Stimulated activated naive CD8-positive, alpha-beta T cell treated with anti-CD3 and anti-CD28 coated beads, Interleukin-15, amount 100 ng/mL, for 72 hours (primary cell): ENCODE data around the gene STYXL2.

Experiments used
- ATAC-seq: fragments of 150-1000 bp; cut with Tn5 transposase; 2 replicates; pipeline ENCODE4 v1.10.0; 2021; ENCODE audit warnings: mild to moderate bottlenecking, moderate library complexity
- DNase-seq, 2 donors: peaks; one replicate each; pipeline ENCODE4 v3.0.0; 2021 to 2022
- H3K27ac Mint-ChIP-seq, 2 donors: one replicate each; pipeline ENCODE4 v1.8.0; 2022; ENCODE audit warnings: mild to moderate bottlenecking in 2 of 2, mixed read lengths in 2 of 2, moderate library complexity in 2 of 2
- H3K27me3 Mint-ChIP-seq: one replicate; pipeline ENCODE4 v1.8.0; 2022; ENCODE audit warnings: mixed read lengths
- H3K4me1 Mint-ChIP-seq: one replicate; pipeline ENCODE4 v1.8.0; 2022; ENCODE audit warnings: mild to moderate bottlenecking, mixed read lengths
- H3K4me3 Mint-ChIP-seq, 2 donors: one replicate each; pipeline ENCODE4 v1.8.0; 2022; ENCODE audit warnings: mild to moderate bottlenecking in 2 of 2, mixed read lengths in 2 of 2, moderate library complexity in 1 of 2
- H3K9me3 Mint-ChIP-seq, 2 donors: one replicate each; pipeline ENCODE4 v1.8.0; 2022; ENCODE audit warnings: mixed read lengths in 2 of 2

STYXL2 gene

GRCh38 chr1:167090314-167090942 lies 3.4 kb upstream of the STYXL2 start, which contains the start of gene GPA33:
TSS of gene GPA33 (minus strand) at chr1:167090377. CDS start at chr1:167090287, 90 bp downstream.
- DNase-seq (peak in 1 of 2 donors; percentile 13), ATAC-seq (peak; percentile 78)
- peak within 1 kb of the TSS; percentile 98 for H3K27ac Mint-ChIP-seq
- peaks cover 32% of the 10 kb centered on the region for H3K4me1 Mint-ChIP-seq
- no peaks in the 10 kb centered on the region for H3K9me3 Mint-ChIP-seq
- H3K27me3 Mint-ChIP-seq = no peaks in the 10 kb centered on the region
- peak within 1 kb of the TSS; percentile 32 to 34 for H3K4me3 Mint-ChIP-seq

DNA sequence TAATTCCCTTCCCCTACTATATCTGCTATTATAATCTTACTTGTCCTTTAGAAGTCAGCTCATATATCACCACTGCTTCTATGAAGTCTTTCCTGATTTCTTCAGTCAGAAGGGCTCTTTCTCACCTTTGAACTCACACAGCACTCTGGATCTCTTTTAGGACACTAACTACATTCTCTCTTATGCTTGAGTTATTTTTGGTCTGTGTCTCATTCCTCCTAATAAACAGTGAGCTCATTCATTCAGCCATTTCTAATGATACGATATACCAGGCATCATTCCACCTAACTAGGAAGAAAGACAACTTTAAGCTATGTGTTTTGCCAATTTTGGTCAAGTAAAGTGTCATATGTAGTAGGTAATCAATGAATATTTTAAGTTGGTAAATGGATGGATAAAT lies 1.2 kb upstream of the STYXL2 start:
- Mint-ChIP-seq H3K9me3 (peaks cover 0 to 9% of the 10 kb centered on the region in 2 donors), H3K27ac (no peak overlapping the region), H3K4me3 (no peak overlapping the region), H3K4me1 (peaks cover 32% of the 10 kb centered on the region), H3K27me3 (no peaks in the 10 kb centered on the region)
- DNase-seq (no peak), ATAC-seq (no peak)

GRCh38 chr1:167094690-167095089 lies 815 bp downstream of the STYXL2 start:
- Mint-ChIP-seq H3K4me3 (no peak overlapping the region), H3K27ac (no peak overlapping the region), H3K27me3 (no peaks in the 10 kb centered on the region), H3K9me3 (peaks cover 0 to 9% of the 10 kb centered on the region in 2 donors), H3K4me1 (peaks cover 21% of the 10 kb centered on the region)
- DNase-seq = no peak
- no peak for ATAC-seq

DNA sequence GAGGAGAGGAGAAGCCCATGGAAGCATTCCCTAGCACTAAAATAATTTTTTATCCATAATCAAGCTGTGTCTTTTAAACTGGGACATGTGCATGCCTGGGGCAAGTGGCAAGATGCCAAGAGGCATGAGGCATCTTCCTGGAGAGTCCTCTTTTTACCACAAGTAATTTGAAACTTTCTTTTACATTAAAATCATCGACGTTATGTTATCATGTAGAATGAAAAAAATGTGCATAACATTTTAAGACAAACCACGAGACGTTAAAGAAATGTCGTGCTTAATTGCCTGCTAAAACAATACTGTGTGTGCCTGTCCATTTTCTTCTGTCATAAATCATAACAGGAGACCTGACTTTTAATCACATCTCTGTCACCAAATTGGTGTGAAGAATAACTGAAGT lies 1.5 kb downstream of the STYXL2 start:
- peaks cover 0 to 9% of the 10 kb centered on the region in 2 donors for H3K9me3 Mint-ChIP-seq
- ATAC-seq (no peak), DNase-seq (no peak)
- no peak overlapping the region for H3K27ac Mint-ChIP-seq
- no peaks in the 10 kb centered on the region for H3K27me3 Mint-ChIP-seq
- H3K4me3 Mint-ChIP-seq = no peak overlapping the region
- peaks cover 16% of the 10 kb centered on the region for H3K4me1 Mint-ChIP-seq

DNA sequence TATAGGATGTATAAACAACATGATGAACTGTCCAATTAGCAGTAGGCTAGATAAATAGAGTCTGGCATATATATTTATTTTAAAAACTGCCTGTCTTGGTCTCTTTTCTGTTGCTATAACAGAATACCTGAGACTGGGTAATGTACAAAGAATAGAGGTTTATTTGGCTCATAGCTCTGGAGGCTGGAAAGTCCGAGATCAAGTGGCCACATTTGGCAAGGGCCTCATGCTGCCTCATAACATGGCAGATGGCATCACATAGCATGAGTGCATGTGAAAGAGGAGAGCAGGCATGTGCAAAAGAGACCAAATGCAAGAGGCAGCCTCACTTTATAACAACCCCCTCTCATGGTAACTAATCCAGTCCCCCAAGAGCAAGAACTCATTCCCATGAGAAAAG lies 6.0 kb downstream of the STYXL2 start:
- no peak overlapping the region for H3K4me3 Mint-ChIP-seq
- H3K27ac Mint-ChIP-seq = no peak overlapping the region
- no peaks in the 10 kb centered on the region for H3K27me3 Mint-ChIP-seq
- no peak for ATAC-seq
- DNase-seq = no peak
- H3K9me3 Mint-ChIP-seq = peaks cover 0 to 9% of the 10 kb centered on the region in 2 donors
- peaks cover 26% of the 10 kb centered on the region for H3K4me1 Mint-ChIP-seq

DNA sequence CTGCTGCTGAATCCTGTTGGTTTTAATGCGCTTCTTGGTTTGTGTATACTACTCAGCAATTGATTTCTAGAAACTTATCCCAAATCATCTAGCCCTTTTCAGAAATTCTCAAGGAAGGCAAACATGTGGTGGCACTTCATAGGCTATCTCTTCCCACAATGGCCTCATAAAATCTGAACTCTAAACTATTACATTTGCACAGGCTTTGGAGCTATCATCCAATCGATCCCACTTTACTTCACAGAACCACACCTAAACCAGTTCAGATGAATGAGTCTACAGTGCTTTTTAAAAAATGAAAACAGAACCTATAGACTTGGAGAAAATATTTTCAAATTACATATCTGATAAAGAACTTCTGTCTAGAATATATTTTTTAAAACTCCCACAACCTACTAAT lies 6.9 kb downstream of the STYXL2 start:
- Mint-ChIP-seq H3K4me1 (peaks cover 30% of the 10 kb centered on the region), H3K27me3 (no peaks in the 10 kb centered on the region), H3K27ac (peak overlapping the region in 1 of 2 donors; percentile 9), H3K4me3 (no peak overlapping the region), H3K9me3 (peaks cover 0 to 9% of the 10 kb centered on the region in 2 donors)
- no peak for ATAC-seq
- no peak for DNase-seq

- ATAC-seq (no peak), DNase-seq (no peak)
- Mint-ChIP-seq H3K9me3 (peaks cover 0 to 8% of the 10 kb centered on the region in 2 donors), H3K27ac (no peak overlapping the region), H3K27me3 (no peaks in the 10 kb centered on the region), H3K4me3 (no peak overlapping the region), H3K4me1 (peaks cover 34% of the 10 kb centered on the region)
Measured at GRCh38 chr1:167101754-167102153, 7.9 kb downstream of the STYXL2 start.

DNA sequence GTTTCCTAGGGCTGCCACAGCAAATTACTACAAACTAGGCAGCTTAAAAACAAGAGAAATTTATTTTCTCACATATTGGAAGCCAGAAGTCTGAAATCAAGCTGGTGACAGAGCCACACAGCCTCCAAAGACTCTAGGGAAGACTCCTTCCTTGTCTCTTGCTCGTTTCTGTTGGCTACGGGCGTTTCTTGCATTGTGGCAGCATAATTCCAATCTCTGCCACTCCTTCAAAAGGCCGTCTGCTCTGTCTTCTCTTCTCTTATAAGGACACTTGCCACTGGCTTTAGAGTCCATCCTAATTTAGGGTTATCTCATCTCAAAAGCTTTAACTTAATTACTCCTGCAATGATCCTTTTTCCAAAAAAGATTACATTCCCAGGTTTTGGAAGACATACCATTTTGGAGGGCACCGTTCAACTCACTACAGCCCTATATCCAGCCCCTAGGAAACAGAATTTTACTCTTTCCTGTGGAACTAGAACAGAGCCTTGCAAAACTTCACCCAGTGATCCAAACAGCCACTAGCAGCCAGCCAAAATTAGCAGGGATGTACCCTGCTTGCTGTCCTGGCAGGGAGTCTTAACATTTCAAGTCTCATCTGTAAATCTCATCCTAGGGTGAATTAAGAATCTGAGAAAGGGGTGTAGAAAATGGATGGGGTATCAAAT lies 9.2 kb downstream of the STYXL2 start:
- no peak overlapping the region for H3K4me3 Mint-ChIP-seq
- H3K27me3 Mint-ChIP-seq = no peaks in the 10 kb centered on the region
- peaks cover 34% of the 10 kb centered on the region for H3K4me1 Mint-ChIP-seq
- H3K9me3 Mint-ChIP-seq = peaks cover 0 to 1% of the 10 kb centered on the region in 2 donors
- no peak for DNase-seq
- H3K27ac Mint-ChIP-seq = no peak overlapping the region
- ATAC-seq = peak; percentile 6

GRCh38 chr1:167104256-167104633 lies 10.4 kb downstream of the STYXL2 start:
- peak; percentile 65 for ATAC-seq
- Mint-ChIP-seq H3K9me3 (peaks cover 0 to 5% of the 10 kb centered on the region in 2 donors), H3K27me3 (no peaks in the 10 kb centered on the region), H3K27ac (peak overlapping the region; percentile 30 to 77), H3K4me3 (peak overlapping the region; percentile 44 to 49), H3K4me1 (peaks cover 46% of the 10 kb centered on the region)
- no peak for DNase-seq

GRCh38 chr1:167105271-167106118 lies 11.6 kb downstream of the STYXL2 start:
- peaks cover 59% of the 10 kb centered on the region for H3K4me1 Mint-ChIP-seq
- peak overlapping the region in 1 of 2 donors; percentile 75 for H3K27ac Mint-ChIP-seq
- peaks cover 0 to 13% of the 10 kb centered on the region in 2 donors for H3K9me3 Mint-ChIP-seq
- ATAC-seq (no peak), DNase-seq (no peak)
- H3K4me3 Mint-ChIP-seq = peak overlapping the region in 1 of 2 donors; percentile 16
- H3K27me3 Mint-ChIP-seq = no peaks in the 10 kb centered on the region

DNA sequence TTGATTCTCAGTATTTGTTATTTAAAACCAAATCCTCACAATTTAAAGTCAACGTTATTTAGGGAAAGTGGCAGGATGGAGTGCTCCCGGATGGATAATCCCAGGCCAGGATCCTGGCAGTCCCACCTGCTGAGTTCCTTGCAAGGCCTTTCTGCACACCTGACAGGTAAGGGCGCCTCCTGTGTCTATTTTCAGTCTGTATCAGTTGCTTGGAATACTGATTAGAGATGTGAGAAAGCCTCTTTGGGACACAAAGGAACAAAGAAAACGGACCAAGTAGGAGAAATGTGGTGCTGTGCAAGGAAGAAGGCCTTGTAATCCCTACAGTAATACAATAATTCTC lies 12.2 kb downstream of the STYXL2 start:
- ATAC-seq (no peak), DNase-seq (no peak)
- Mint-ChIP-seq H3K4me3 (no peak overlapping the region), H3K27ac (no peak overlapping the region), H3K27me3 (no peaks in the 10 kb centered on the region), H3K9me3 (peaks cover 0 to 19% of the 10 kb centered on the region in 2 donors), H3K4me1 (peaks cover 65% of the 10 kb centered on the region)

- Mint-ChIP-seq H3K9me3 (peaks cover 0 to 20% of the 10 kb centered on the region in 2 donors), H3K4me3 (no peak overlapping the region), H3K4me1 (peaks cover 65% of the 10 kb centered on the region), H3K27ac (no peak overlapping the region), H3K27me3 (no peaks in the 10 kb centered on the region)
- ATAC-seq (no peak), DNase-seq (no peak)
Measured at GRCh38 chr1:167107456-167107855, 13.6 kb downstream of the STYXL2 start.

DNA sequence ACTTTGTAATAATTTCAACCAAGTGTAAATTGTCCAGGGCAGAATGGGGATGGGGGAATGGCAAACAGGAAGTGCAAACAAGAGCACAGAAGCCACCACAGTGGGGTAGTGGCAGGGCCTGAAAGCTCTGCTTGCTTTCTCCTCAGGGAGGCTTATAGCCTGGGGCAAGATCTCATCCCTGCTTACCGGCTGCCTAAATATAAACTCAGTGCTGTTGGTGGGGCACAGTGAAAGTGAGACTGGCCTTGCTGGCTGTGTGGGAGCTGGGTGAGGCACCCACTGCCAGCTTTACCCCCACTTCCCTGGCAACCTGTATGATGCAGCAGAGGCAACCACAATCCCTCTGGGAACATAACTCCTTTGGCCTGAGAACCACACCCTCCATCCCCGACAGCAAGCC lies 15.2 kb downstream of the STYXL2 start:
- H3K4me1 Mint-ChIP-seq = peaks cover 51% of the 10 kb centered on the region
- DNase-seq = no peak
- H3K27me3 Mint-ChIP-seq = no peaks in the 10 kb centered on the region
- H3K27ac Mint-ChIP-seq = peak overlapping the region; percentile 95
- H3K9me3 Mint-ChIP-seq = peaks cover 0 to 20% of the 10 kb centered on the region in 2 donors
- peak overlapping the region; percentile 18 to 43 for H3K4me3 Mint-ChIP-seq
- ATAC-seq = peak; percentile 33

- DNase-seq (peak in 1 of 2 donors; percentile 53), ATAC-seq (peak; percentile 90)
- H3K4me1 Mint-ChIP-seq = peaks cover 51% of the 10 kb centered on the region
- H3K9me3 Mint-ChIP-seq = peaks cover 0 to 20% of the 10 kb centered on the region in 2 donors
- H3K27ac Mint-ChIP-seq = peak overlapping the region; percentile 15 to 95
- peak overlapping the region; percentile 65 to 68 for H3K4me3 Mint-ChIP-seq
- H3K27me3 Mint-ChIP-seq = peaks cover 8% of the 10 kb centered on the region
Measured at GRCh38 chr1:167110586-167110985, 16.7 kb downstream of the STYXL2 start.

GRCh38 chr1:167111868-167112709 lies 18.2 kb downstream of the STYXL2 start:
- ATAC-seq (no peak), DNase-seq (no peak)
- peaks cover 0 to 20% of the 10 kb centered on the region in 2 donors for H3K9me3 Mint-ChIP-seq
- H3K27me3 Mint-ChIP-seq = peaks cover 9% of the 10 kb centered on the region
- peaks cover 47% of the 10 kb centered on the region for H3K4me1 Mint-ChIP-seq
- H3K4me3 Mint-ChIP-seq = no peak overlapping the region
- no peak overlapping the region for H3K27ac Mint-ChIP-seq
